ENCODE measurements around the gene DMD.
A peak's percentile ranks its signal among the peaks of the same experiment; 100 is the strongest.
"Not testable (repeated sequence)": the region's sequence is repeated elsewhere in the genome, so short reads cannot be mapped to it uniquely, and the experiment has no call there.

The DMD gene

DNA sequence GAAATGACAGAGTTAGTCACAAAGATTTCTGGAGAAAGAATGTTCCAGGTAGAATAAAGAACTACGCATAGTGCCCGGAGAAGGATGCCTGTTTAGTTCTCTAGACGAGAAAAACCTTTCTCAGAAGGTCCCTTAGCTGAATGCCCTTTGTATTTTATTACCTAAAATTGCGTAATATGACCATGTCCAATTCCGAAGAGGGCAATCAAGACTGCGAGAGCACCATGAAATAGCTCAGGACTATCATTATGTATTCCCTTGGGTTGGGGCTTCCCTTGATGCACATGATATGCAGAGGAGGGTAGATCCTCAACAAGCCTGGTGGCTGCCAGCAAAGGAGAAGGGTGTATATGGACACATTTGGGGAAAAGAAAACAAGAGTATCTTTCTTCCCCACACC lies 1781.4 kb downstream of the DMD start:
- H3K4me3 ChIP-seq (ENCODE audit: low read depth, low read length), result no peak overlapping the region
- no peaks in the 10 kb centered on the region for H3K79me2 ChIP-seq (ENCODE audit: control insufficient read depth, insufficient read depth, low read length, unreplicated experiment)
- H3K27me3 ChIP-seq (ENCODE audit: insufficient read depth, low read length), result no peaks in the 10 kb centered on the region
- H3K4me1 ChIP-seq (ENCODE audit: control insufficient read depth, insufficient read depth, low read length, unreplicated experiment), result no peaks in the 10 kb centered on the region
- H2AFZ ChIP-seq (ENCODE audit: low read length, unreplicated experiment), result no peak overlapping the region
- H3K27ac ChIP-seq (ENCODE audit: low read depth, low read length), result no peak overlapping the region
- no peaks in the 10 kb centered on the region for H3K36me3 ChIP-seq (ENCODE audit: insufficient read depth, low read length)

GRCh38 chrX:31423609-31424189 lies 1787.7 kb downstream of the DMD start:
- no peak overlapping the region for H3K27ac ChIP-seq (ENCODE audit: low read depth, low read length)
- H3K4me3 ChIP-seq (ENCODE audit: low read depth, low read length), result peak overlapping the region; percentile 70
- H2AFZ ChIP-seq (ENCODE audit: low read length, unreplicated experiment), result peak overlapping the region; percentile 84

GRCh38 chrX:31421441-31421840 lies 1789.9 kb downstream of the DMD start:
- Histone ChIP-seq H3K4me1 (ENCODE audit: control insufficient read depth, insufficient read depth, low read length, unreplicated experiment) (peaks cover 8% of the 10 kb centered on the region), H3K36me3 (ENCODE audit: insufficient read depth, low read length) (no peaks in the 10 kb centered on the region), H2AFZ (ENCODE audit: low read length, unreplicated experiment) (no peak overlapping the region), H3K79me2 (ENCODE audit: control insufficient read depth, insufficient read depth, low read length, unreplicated experiment) (no peaks in the 10 kb centered on the region), H3K27ac (ENCODE audit: low read depth, low read length) (no peak overlapping the region), H3K4me3 (ENCODE audit: low read depth, low read length) (no peak overlapping the region), H3K27me3 (ENCODE audit: insufficient read depth, low read length) (no peaks in the 10 kb centered on the region)

More at GRCh38 chrX:31423609-31424189, 1787.7 kb downstream of the DMD start:
- Histone ChIP-seq H3K27me3 (ENCODE audit: insufficient read depth, low read length) (no peaks in the 10 kb centered on the region), H3K36me3 (ENCODE audit: insufficient read depth, low read length) (no peaks in the 10 kb centered on the region), H3K79me2 (ENCODE audit: control insufficient read depth, insufficient read depth, low read length, unreplicated experiment) (no peaks in the 10 kb centered on the region), H3K4me1 (ENCODE audit: control insufficient read depth, insufficient read depth, low read length, unreplicated experiment) (peaks cover 8% of the 10 kb centered on the region)

DNA sequence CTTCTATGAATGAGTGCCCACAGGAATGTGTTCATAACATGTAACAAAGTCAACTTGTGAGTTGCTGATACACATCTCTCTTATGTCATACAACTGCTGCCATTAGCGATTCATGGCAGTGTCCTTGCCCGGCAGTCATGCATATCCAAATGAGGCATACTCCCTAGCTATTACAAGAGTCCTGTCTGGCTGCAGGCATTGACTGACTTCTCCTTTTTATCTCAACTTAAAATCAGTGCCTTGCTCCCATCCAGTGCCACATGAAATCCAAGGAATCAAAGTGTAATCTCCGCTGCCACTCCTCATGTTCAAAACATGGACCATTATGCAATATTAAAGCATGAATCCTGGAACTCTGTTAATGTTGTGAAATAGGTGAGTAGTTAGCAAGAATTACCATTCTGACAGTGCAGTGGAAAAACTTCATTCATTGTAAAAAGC lies 1790.6 kb downstream of the DMD start:
- Histone ChIP-seq H3K27ac (ENCODE audit: low read depth, low read length) (no peak overlapping the region), H3K79me2 (ENCODE audit: control insufficient read depth, insufficient read depth, low read length, unreplicated experiment) (no peaks in the 10 kb centered on the region), H2AFZ (ENCODE audit: low read length, unreplicated experiment) (no peak overlapping the region), H3K4me3 (ENCODE audit: low read depth, low read length) (no peak overlapping the region), H3K4me1 (ENCODE audit: control insufficient read depth, insufficient read depth, low read length, unreplicated experiment) (peaks cover 8% of the 10 kb centered on the region), H3K27me3 (ENCODE audit: insufficient read depth, low read length) (no peaks in the 10 kb centered on the region), H3K36me3 (ENCODE audit: insufficient read depth, low read length) (no peaks in the 10 kb centered on the region)

GRCh38 chrX:31420302-31420701 lies 1791.0 kb downstream of the DMD start:
- Histone ChIP-seq H3K4me1 (ENCODE audit: control insufficient read depth, insufficient read depth, low read length, unreplicated experiment) (peaks cover 8% of the 10 kb centered on the region), H2AFZ (ENCODE audit: low read length, unreplicated experiment) (no peak overlapping the region), H3K27me3 (ENCODE audit: insufficient read depth, low read length) (no peaks in the 10 kb centered on the region)

GRCh38 chrX:31397119-31397518 lies 1814.2 kb downstream of the DMD start:
- Histone ChIP-seq H3K27ac (ENCODE audit: low read depth, low read length) (no peak overlapping the region), H3K36me3 (ENCODE audit: insufficient read depth, low read length) (no peaks in the 10 kb centered on the region), H3K4me1 (ENCODE audit: control insufficient read depth, insufficient read depth, low read length, unreplicated experiment) (peaks cover 12% of the 10 kb centered on the region), H3K79me2 (ENCODE audit: control insufficient read depth, insufficient read depth, low read length, unreplicated experiment) (no peaks in the 10 kb centered on the region), H3K4me3 (ENCODE audit: low read depth, low read length) (no peak overlapping the region), H3K27me3 (ENCODE audit: insufficient read depth, low read length) (no peaks in the 10 kb centered on the region), H2AFZ (ENCODE audit: low read length, unreplicated experiment) (no peak overlapping the region)

More at GRCh38 chrX:31420302-31420701, 1791.0 kb downstream of the DMD start:
- Histone ChIP-seq H3K27ac (ENCODE audit: low read depth, low read length) (no peak overlapping the region), H3K79me2 (ENCODE audit: control insufficient read depth, insufficient read depth, low read length, unreplicated experiment) (no peaks in the 10 kb centered on the region), H3K36me3 (ENCODE audit: insufficient read depth, low read length) (no peaks in the 10 kb centered on the region), H3K4me3 (ENCODE audit: low read depth, low read length) (no peak overlapping the region)

GRCh38 chrX:31392513-31392912 lies 1818.8 kb downstream of the DMD start:
- no peaks in the 10 kb centered on the region for H3K79me2 ChIP-seq (ENCODE audit: control insufficient read depth, insufficient read depth, low read length, unreplicated experiment)

GRCh38 chrX:31388946-31389345 lies 1822.4 kb downstream of the DMD start:
- Histone ChIP-seq H3K4me3 (ENCODE audit: low read depth, low read length) (no peak overlapping the region), H2AFZ (ENCODE audit: low read length, unreplicated experiment) (no peak overlapping the region), H3K79me2 (ENCODE audit: control insufficient read depth, insufficient read depth, low read length, unreplicated experiment) (no peaks in the 10 kb centered on the region), H3K27ac (ENCODE audit: low read depth, low read length) (no peak overlapping the region), H3K27me3 (ENCODE audit: insufficient read depth, low read length) (no peaks in the 10 kb centered on the region), H3K4me1 (ENCODE audit: control insufficient read depth, insufficient read depth, low read length, unreplicated experiment) (no peaks in the 10 kb centered on the region), H3K36me3 (ENCODE audit: insufficient read depth, low read length) (no peaks in the 10 kb centered on the region)

More at GRCh38 chrX:31392513-31392912, 1818.8 kb downstream of the DMD start:
- Histone ChIP-seq H2AFZ (ENCODE audit: low read length, unreplicated experiment) (no peak overlapping the region), H3K27ac (ENCODE audit: low read depth, low read length) (no peak overlapping the region), H3K4me3 (ENCODE audit: low read depth, low read length) (no peak overlapping the region), H3K36me3 (ENCODE audit: insufficient read depth, low read length) (no peaks in the 10 kb centered on the region), H3K4me1 (ENCODE audit: control insufficient read depth, insufficient read depth, low read length, unreplicated experiment) (peaks cover 9% of the 10 kb centered on the region), H3K27me3 (ENCODE audit: insufficient read depth, low read length) (no peaks in the 10 kb centered on the region)

DNA sequence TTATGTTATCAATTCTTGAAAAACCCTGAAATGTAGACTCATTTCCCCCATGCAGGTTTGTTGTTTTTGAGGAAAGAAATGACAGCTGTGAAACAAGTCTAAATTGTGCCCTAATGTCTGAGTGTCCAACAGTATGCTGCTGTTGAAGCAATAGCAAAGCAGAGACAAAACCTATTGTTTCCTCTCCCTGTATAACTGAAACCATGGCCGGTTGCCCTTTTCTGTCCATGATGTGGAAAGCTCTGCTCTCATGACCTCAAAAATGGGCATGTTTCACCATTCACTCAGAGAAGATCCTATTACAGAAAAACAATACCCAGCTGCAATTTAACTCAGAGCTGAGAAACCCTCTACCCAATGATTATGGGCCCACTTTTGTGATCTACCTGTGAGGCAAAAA lies 1826.9 kb downstream of the DMD start:
- Histone ChIP-seq H3K36me3 (ENCODE audit: insufficient read depth, low read length) (no peaks in the 10 kb centered on the region), H3K27ac (ENCODE audit: low read depth, low read length) (no peak overlapping the region), H2AFZ (ENCODE audit: low read length, unreplicated experiment) (no peak overlapping the region), H3K4me3 (ENCODE audit: low read depth, low read length) (no peak overlapping the region), H3K4me1 (ENCODE audit: control insufficient read depth, insufficient read depth, low read length, unreplicated experiment) (no peaks in the 10 kb centered on the region), H3K79me2 (ENCODE audit: control insufficient read depth, insufficient read depth, low read length, unreplicated experiment) (no peaks in the 10 kb centered on the region), H3K27me3 (ENCODE audit: insufficient read depth, low read length) (no peaks in the 10 kb centered on the region)

DNA sequence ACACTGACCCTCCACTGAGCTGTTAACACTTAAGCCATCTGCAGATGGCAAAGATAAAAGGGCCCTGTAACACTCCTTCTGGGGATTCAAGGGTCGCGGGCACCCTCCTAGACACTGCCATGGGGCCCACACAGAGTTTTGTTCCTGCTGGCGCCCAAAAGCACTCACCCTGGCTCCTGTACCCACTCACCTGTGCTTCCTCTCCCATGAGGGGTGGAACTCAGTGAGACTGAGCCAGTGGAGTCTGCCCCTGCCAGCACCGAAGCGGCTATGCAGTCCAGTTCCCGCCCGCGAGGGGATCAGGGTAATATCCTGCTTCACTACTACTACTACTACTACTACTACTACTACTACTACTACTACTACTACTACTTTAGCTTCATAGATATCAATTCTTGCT lies 1827.4 kb downstream of the DMD start:
- Histone ChIP-seq H3K36me3 (ENCODE audit: insufficient read depth, low read length) (no peaks in the 10 kb centered on the region), H3K4me3 (ENCODE audit: low read depth, low read length) (no peak overlapping the region), H3K27me3 (ENCODE audit: insufficient read depth, low read length) (no peaks in the 10 kb centered on the region), H3K79me2 (ENCODE audit: control insufficient read depth, insufficient read depth, low read length, unreplicated experiment) (no peaks in the 10 kb centered on the region), H3K4me1 (ENCODE audit: control insufficient read depth, insufficient read depth, low read length, unreplicated experiment) (no peaks in the 10 kb centered on the region), H3K27ac (ENCODE audit: low read depth, low read length) (no peak overlapping the region), H2AFZ (ENCODE audit: low read length, unreplicated experiment) (no peak overlapping the region)

- H3K36me3 ChIP-seq (ENCODE audit: insufficient read depth, low read length); H2AFZ ChIP-seq (ENCODE audit: low read length, unreplicated experiment); H3K4me3 ChIP-seq (ENCODE audit: low read depth, low read length); H3K79me2 ChIP-seq (ENCODE audit: control insufficient read depth, insufficient read depth, low read length, unreplicated experiment); H3K27ac ChIP-seq (ENCODE audit: low read depth, low read length); H3K27me3 ChIP-seq (ENCODE audit: insufficient read depth, low read length); H3K4me1 ChIP-seq (ENCODE audit: control insufficient read depth, insufficient read depth, low read length, unreplicated experiment): not testable (repeated sequence)
Observed at GRCh38 chrX:31378973-31379372, 1832.4 kb downstream of the DMD start.
